GM04504 (cell line): ENCODE results near the gene RHCG.
"Not testable (repeated sequence)": the region's sequence is repeated elsewhere in the genome, so short reads cannot be mapped to it uniquely, and the experiment has no call there.

Experiments
- DNase-seq: peaks from one replicate; pipeline ENCODE4 v3.0.0-alpha.2; 2012; ENCODE audit warnings: low read depth

Gene RHCG

DNA sequence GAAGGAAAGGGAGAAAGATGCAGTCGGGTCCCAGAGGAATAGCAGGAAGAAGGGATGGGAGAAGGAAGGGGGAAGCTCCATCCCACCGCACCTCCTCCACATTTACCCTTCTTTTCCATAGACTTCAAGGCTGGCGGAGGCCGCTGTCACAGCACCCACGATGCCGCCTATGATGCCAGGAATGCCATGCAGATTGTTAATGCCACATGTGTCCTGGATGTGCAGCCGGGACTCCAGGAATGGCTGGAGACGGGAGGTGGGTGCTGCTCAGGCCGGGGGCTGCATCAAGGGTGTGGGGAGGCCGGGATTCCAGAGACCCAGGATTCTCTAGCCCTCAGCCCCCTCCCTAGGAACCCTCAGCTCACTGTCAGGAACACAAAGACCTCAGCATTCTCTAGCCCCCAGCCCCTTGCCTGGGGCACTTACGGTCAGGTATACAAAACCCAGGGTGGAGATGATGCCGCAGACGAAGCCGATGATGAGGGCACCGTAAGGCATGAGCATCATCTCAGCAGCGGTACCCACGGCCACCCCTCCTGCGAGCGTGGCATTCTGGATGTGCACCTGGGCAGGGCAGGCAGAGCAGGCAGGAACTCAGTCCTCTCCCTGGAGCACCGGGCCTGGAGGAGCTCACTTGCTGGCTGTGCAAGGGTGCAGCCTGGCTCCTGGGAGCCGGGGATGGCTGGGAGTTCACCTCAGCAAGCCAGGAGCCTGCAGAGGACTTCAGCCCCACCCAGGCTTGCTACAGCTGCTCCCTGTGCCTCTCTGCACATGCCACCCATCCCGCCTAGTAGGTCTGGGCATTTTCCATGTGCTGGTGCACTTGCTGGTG is 18.8 kb downstream of the RHCG start:
- no peak for DNase-seq

DNA sequence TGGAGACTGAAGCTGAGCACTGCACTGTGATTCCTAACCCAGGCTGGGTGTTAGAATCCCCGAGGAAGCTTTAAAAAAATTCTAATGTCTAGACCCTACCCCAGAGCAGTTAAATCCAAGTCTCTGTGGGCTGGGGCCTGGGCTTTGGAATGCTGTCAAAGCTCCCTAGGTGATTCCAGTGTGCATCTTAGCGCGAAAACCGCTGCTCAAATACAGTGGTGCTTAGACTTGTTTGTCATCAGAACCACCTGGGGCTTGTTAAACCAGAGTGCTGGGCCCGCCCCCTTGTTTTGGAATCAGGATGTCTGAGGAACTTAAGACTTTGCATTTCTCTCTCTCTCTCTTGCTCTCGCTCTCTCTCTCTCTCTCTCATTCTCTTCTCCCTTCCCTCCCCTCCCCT is 20.7 kb downstream of the RHCG start:
- no peak for DNase-seq

DNA sequence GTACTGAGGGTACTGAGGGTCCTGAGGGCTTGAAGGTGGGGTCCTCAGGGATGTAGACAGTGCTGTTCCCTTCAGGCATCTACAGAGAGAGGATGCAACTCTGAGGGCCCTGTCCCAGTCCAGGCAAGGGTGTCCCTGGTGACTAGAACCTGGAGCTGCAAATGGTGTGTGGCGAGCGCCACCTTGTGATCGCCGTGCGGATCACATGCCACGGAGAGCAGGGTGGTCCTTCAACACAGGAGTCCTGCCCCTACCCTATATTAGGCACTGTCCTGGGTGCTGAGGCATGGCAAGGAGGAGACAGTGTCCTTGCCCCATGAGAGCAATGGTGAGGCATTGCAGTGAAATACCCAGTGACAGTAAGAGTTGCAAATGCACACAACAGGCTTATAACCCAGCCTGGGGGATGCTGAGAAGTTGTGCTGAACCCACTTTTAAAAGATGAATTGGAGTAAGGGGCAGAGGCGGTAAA is 23.6 kb downstream of the RHCG start:
- peak; percentile 17 for DNase-seq

DNA sequence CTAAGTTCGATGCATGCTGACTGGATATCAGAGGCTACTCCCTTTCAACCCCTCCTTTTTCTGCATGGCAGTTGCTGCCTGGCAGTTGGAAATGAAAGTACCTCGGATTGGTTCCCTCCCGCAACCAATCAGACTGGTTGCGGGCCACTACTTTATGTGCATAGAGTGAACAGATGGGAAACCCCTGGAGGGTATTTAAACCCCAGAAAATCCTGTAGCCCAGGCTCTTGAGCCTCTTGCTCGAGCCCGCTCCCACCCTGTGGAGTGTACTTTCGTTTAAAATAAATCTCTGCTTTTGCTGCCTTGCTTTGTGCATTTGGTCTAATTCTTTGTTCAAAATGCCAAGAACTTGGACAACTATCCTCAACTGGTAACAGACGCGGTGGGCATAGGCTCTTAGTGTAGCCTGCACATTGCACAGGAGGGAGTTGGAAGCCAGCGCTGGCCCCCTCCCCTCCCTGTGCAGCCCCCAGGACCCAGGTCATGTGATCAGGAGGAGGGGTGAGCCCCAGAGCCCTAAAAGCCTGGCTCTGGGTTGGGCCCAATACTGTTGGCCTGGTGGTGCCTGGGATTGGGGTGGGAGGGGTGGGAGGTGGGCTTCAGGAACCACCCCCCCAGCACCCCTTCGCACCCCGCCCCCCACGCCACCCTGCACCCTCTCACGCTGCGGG is 26.8 kb downstream of the RHCG start:
- no peak for DNase-seq

DNA sequence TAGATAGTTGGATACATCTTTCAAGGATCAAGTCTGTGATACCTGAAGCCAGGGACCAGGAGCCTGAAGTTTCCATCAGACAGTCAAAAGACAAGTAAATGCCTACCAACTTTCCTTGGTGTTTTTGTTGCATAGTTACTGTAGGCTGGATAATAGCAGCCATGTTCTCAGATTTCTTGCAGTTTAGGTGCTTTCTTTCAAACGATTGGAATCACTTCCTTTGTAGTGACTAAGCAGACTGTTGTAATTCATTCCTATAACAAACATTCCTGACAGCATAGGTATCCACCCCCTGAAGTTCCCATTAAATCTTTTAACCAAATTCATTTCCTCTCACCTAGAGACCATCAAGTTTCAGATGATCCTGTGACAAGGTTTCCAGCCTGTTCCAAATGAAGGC is 27.6 kb downstream of the RHCG start:
- not testable (repeated sequence) for DNase-seq

DNA sequence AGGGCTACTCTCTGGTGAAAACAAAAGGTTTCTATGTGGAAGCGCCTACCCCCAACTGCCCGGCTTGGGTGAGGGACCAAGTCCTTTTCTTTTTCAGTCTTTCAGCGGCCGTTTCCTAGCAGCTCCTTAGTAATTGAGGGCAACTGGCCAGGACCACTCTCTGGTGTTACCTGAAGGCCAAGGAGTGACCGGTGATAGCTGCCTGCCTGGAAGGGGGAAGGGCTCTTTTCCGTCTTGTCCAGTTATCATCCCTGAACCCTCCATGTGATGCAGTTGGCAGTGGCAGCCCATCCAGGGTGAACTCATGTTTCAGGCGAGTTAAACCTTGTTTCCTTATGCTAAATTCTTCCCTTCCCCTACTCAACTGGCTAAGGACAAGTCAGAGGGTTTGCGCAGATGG is 33.3 kb downstream of the RHCG start:
- DNase-seq: no peak

DNA sequence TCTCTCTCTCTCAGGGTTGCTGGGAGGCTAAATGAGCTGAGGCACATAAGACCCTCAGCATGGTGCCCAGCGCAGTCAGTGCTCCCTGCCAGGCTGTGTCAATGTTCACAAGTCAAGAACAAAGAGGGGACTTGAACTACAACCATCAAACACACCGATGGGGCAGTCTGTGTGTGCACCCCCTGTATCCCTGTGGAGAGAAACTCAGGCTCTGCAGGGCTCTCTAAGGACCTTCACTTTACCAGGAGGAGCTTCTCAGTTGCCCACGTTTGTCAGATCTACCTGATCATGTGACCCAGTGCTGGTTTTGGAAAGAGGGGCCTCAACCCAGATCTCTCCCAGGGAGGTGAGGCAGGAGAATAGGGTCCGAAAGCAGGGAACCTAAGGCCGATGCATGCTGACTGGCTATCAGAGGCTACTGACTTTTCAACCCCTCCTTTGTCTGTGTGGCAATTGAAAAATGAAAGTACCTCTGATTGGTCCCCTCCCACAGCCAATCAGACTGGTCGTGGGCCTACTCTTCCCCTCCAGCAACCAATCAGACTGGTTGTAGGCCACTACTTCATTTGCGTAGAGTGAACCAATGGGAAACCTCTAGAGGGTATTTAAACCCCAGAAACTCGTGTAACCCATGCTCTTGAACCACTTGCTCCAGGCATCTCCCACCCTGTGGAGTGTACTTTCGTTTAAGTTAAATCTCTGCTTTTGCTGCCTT is 34.0 kb downstream of the RHCG start:
- no peak for DNase-seq

DNA sequence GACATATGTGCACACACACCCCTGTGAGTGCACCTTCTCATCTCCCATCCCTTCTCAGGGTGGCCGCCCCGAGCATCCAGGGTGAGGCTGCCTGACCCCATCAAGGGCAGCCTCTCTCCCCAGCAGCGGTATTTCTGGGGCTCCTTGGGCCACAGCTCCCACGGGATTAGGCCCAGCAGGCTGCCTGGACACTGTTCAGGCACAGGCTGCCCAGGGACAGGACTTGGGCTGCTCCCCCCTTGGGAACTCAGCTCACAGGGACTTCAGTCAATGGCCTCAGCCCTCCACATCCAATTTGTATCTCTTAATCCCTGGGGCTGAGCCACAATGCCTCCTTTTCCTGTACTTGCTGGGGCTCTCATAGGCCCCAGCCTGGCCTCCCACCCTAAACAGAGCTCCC is 35.0 kb downstream of the RHCG start:
- no peak for DNase-seq

DNA sequence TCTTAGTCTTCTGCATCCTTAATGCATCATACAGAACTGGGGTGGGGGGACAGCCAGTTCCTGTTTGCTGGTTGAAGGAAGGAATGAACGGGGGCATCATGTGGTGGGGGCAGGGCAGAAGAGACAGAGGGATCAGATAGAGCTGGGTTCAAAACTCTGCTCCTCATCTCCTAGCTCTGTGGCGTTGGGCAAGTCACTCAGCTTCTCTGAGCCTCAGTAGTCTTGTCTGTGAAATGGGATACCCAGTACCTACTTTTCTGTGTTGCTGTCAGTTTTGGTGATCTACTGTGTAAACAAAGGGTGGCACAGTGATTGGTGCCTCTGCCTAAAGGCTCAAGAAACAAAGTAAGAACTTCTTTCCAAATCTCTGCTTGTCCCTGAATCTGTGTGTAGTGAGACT is 36.3 kb downstream of the RHCG start:
- no peak for DNase-seq

DNA sequence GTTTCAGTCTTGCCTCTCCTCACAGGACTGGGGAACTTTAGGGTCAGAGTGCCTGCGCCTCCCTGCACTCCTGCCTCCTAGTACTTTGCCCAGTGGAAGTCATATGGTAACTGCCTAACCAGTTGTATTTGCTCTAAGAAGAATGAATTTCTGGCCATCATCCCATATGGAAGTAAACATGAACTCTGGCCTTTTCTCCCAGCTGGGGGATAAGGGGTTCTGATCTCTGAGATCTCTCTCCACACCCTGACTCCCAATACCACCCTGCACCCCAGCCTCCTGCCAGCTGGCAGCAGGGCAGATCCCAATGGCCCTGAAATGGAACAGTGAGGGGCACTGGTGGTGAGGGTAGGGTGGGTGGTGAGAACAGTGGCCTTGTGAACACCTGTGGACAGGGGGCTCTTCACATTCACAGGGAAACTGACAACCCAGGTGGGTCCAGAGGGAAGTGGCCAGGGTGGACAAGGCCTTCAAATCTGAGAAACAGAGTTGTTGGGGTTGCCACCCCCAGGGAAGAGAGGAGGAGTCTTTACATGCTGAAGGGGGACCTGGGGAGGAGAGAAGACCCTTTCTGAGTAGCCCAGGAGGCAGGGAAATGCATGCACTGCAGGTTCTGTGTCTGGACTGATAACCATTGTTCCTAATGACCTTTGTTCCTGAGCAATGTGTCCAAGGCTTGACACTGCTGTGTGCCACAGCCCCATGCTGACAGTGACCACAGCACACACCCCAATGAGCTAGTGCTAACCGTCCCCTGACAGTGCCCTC is 36.9 kb downstream of the RHCG start:
- no peak for DNase-seq

DNA sequence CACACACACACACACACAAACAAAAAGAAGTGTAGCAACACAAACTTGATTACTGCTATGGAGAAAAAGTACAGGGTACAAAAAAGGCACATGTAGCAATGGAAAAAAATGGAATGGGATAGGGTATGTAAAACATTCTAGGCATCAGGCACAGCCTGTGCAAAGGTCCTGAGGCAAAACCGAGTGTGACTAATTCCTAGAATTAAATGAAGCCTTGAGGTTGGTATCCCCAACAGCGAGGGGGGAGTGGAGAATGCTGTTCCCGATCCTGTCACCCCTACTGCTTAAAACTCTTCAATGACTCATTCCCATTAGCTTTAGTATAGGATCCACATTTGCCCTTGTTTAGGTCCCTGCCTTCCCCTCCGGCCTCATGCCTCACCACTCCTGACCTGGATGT is 37.9 kb downstream of the RHCG start:
- no peak for DNase-seq

DNA sequence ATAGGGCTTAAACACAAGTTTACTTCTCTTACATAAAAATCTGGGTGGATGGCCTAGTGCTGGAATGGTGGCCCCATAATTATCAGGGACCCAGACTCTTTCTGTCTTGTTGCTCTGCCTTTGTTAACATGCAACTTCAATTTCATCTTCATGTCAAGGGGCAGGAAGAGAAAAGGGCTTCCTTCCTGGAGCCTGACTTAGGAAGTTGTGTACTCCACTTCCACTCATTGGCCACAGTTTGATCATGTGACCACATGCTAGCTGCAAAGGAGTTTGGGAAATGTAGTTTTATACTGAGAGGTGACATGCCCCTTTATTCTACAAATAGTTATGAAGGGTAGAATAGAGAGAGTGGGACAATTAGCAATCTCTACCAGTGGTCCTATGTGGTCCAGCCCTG is 39.3 kb downstream of the RHCG start:
- DNase-seq: no peak

DNA sequence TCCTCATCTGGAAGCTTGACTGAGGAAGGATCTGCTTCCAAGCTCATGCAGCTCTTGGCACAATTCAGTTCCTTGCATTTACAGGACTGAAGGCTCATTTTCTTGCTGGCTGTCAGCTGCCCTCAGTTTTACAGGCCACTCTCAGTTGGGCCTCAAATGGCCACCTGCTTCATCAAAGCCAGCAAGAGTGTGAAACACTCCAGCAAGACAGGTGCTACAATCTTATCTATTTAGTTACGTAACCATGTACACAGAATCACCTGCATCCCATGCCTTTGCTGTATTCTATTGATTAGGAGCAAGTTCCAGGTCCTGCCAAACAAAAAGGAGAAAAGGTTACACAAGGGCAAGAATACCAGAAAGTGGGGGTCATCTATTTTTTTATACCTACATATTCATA is 40.8 kb downstream of the RHCG start:
- no peak for DNase-seq

DNA sequence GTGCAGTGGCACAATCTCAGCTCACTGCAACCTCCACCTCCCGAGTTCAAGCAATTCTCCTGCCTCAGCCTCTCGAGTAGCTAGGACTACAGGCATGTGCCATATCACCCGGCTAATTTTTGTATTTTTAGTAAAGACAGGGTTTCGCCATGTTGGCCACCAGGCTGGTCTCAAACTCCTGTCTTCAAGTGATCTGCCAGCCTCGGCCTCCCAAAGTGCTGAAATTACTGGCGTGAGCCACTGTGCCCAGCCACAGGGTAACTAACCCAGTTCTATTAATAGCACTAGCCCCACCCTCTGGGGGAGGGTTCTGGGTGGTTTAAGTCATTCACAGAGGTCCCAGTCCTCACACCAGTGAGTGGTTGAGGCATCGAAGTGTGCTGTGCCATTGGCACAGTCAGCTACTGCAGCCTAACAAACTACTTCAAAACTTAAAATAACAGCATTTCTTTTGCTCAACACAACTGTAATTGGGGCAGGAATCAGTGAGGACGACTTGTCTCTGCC is 44.0 kb downstream of the RHCG start:
- no peak for DNase-seq

DNA sequence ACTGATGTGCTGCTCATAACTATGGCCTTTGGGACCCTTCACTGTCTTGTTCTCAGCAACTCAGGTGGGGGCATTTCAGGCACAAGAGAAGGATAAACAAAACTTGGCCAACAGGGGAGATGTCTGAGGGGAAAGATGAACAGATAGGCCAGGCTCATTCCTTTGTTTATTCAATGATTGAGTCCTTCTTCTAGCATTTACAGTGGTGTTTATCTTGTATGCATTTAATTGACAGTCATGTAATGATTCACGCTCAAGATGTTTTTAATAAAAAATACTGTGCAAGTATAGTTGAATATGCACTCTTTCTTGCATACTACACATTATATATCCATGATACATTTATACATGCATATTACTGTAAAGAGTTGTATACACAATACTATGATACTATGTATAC is 44.5 kb downstream of the RHCG start:
- no peak for DNase-seq

DNA sequence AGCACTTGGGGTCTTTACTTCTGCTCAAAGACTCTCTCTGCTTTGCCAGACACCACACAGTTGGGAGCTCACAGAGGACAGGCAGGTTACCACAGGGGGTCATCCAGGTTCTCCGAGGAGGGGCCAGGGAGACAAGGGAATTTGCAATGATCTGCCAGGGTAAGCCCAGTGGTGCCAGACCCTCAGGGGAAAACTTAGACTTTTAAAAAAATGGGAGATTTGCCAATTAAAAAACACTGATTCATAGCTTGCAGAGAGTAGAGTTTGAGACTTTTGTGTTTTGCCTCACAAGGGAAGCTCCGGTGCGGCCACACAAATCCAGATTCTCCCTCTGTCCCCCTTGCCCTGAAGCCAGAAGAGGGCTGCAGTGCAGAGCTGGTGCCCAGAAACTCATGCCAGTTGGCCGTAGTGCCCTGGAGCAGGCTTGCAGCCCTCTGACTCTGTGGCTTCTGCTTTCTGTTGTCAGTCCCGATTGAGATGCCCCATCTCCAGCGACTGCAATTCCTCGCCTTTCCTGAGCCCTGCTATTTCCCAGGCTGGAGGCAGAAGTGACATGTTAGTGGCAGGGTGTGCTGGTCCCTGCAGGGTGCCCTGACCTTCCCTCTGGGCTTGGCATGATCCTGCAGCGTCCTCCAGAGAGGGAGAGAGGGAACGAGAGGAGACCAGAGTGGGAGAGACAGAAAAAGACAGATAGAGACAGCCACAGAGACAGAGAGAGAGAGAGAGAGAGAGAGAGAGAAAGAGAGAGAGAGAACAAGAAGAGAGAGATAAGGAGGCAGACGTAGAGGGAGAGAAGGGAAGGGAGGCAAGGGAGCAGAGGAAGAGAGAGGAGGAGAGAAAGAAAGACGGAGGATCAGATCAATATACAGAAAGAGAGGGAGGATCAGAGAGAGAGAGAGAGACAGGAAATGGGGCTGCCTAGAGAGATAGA is 46.0 kb downstream of the RHCG start:
- no peak for DNase-seq

DNA sequence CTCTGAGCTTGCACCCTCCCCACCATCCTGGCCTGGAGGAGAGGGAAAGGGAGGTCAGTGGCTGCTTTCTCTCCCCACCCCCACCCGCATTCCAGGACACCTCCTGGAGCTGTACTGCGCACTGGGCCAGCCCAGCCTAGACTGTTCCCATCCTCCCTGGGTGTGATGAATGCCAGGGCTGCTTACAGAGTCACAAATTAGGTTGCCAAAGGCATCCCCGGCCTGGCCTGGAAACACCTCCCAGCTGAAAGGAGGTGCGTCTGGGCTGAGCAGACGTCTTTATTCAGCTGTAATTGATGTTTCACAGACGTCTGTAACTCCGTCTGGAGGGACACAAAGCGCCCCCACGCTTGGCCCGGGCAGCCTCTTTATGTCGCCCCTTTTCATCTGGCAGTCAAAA is 47.6 kb downstream of the RHCG start:
- no peak for DNase-seq

DNA sequence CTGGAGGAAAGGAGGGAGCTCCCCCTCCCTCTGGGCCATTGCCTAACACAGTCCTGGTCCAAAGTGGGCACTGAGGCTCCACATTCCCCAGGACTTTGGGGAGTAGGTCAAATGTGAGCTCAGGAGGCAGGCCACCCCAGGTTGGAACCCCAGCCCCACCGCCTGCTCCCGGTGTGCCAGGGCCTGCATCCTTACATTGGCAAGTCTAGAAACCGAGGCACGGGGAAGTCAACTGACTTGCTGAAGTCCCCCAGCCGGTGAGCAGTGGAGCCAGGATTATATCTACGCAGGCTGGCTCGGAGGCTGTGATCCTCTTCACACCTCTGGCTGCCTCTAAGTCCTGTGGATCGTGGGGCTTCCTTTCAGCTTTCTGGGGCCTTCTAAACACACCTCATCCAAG is 48.7 kb downstream of the RHCG start:
- DNase-seq: no peak

DNA sequence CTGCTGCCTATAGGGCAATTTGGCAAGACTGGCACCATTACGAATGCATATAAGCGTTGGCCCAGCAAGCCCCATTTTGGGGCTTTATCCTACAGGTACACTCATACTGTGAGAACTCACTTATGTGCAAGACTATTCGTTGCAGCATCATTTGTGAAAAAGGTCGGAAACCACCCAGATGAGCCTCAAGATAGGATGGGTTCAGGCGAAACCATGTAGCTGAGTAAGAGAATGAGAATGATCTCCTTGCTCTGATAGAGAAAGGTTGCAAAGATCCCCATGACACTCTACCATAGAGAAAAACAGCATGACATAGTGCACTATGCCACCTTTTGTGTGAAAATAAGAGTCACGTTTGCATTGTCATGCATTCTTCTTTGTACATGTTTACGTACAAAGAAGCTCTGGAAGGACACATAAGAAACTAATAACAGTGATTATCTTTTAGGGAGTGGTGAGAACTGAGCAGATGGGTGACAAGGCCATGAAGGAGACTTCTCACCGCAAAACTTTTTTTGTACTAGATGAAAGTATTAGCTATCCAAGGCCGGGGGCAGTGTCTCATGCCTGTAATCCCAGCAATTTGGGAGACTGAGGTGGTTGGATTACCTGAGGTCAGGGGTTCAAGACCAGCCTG is 50.0 kb downstream of the RHCG start:
- no peak for DNase-seq

DNA sequence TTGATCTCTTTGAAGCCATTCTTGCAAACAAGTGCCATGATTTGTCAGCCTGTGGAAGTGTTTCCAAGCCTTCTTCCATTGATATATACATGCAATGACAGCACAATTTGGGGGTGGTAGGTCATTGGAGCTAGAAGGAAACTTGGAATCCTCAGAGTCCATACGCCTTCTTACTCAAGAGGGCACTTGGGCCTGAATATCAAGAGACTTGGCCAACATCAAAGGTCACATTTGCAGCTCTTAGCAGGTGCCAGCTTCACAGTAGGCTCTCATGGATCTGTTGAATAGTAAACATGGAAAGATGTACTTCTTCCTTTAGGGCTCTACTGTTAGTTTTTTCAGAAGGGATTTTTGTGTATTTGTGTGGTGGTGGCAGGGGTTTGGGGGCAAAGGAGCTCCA is 50.9 kb downstream of the RHCG start:
- no peak for DNase-seq
